Smooth muscle cell of the brain vasculature (primary cell): ENCODE measurements around the gene BASP1.
"Not testable (repeated sequence)": the region's sequence is repeated elsewhere in the genome, so short reads cannot be mapped to it uniquely, and the experiment has no call there.

Experiments
- DNase-seq: peaks from one replicate; pipeline ENCODE4 v3.0.0-alpha.2; 2012; ENCODE audit warnings: low read depth, low spot score

The BASP1 gene

DNA sequence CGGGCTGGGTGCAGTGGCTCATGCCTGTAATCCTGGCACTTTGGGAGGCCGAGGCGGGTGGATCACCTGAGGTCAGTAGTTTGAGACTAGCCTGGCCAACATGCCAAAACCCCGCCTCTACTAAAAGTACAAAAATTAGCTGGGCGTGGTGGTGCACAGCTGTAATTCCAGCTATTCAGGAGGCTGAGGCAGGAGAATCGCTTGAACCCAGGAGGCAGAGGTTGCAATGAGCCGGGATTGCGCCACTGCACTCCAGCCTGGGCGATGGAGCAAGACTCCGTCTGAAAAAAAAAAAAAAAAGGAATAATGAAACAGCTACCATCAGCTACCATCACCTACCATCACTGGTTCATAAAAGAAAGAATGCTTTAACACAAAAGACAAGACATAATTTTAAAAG is 25.9 kb upstream of the BASP1 start:
- not testable (repeated sequence) for DNase-seq

DNA sequence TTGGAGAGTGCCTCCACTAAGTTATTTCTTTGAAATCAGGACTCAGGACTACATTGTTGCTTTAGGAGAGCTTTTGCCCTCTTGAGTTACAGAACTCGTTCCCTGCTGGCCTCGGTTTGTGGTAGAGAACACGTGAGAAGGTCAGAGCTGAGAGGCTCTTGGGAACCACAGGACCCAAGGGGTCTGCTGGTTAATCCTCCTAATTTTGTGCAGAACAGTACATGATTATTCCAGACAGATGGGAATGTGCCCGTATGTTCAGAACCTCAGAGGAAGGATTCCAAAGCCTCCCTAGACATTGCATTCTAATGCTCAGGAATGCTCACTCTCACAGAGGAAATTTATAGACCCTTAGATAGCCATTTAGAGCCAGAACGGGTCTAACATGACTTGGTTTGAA is 25.2 kb upstream of the BASP1 start:
- no peak for DNase-seq

DNA sequence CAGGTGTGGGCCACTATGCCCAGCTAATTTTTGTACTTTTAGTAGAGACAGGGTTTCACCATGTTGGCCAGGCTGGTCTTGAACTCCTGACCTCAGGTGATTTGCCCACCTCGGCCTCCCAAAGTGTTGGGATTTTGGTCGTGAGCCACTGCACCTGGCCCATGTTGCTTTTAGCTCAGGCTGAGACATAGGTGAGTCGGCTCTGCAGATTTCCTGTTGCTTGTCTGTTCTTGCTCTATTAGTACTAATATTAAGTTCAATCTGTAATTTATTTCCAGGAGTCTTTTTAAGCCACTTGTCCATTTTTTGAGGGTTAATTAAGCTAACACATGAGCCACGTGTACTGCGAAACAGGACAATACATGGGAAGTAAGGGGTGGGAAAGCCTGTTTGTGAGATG is 21.4 kb upstream of the BASP1 start:
- no peak for DNase-seq

DNA sequence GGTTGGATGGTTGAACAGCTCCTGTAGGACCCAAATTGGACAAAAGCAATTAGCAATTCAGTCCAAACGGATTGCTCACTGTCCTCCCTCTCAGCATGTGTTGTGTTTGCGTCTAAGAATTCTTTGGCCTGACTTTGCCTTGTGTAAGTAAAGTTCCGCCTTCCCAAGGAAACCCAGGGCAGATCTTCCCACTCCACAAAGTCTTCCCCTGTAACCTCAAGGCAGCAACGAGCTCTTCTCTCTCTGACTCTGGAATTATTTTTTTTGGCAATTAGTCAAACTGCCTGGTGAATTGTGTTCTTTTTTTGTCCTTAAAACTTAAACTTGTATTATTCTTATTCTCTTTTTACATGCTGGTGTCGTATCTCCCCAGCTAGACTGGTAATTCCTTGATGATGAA is 20.7 kb upstream of the BASP1 start:
- DNase-seq: no peak

DNA sequence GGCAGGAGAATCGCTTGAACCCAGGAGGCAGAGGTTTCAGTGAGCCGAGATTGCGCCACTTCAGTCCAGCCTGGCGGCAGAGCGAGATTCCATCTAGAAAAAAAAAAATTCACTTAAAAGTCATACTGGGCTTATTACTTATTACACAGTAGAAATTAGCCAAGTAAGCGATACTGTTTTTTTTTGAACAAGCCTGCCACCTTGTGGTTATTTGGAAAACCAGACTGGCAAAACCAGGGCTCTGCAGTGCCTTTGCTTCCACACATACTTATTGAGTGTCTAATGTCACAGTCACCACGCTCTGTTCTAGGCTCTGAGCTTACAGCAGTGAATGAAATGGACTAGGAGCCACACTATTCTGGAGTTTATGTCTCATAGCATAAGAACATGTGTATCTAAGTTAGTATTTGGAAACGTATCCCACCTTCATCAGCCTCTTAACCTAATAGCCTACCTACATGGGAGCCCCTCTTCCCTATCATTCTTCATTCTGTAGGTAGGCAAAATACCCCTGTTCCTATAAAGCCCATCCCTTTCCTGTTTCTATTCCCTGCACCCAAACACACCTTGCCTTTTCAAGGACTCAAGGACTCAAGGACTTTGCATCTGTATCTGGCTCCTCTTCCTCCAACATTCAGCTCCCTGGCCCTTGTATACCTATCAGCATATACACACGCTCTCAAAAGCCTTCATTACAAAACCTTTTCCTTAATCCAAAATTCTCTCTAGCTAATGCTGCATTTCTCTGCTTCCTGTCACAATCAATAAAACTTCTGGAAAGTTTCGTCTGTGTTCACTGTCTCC is 13.9 kb upstream of the BASP1 start:
- no peak for DNase-seq

DNA sequence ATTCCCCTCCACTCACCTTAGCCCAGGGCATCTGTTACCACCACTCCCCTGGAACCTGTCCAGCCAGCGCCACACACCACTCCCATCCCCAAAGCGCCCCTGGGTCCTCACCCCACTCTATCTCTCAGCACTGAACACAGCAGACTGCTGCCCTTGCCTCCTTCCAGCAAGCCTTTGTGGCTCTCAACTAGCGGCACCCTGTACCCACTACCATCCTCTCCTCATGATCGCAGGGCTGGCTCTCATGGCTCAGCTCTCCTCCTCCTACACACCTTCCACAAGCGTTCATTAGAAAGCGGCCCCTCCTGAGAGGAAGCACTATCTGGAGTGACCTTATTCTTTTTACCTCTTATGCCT is 13.3 kb upstream of the BASP1 start:
- no peak for DNase-seq

DNA sequence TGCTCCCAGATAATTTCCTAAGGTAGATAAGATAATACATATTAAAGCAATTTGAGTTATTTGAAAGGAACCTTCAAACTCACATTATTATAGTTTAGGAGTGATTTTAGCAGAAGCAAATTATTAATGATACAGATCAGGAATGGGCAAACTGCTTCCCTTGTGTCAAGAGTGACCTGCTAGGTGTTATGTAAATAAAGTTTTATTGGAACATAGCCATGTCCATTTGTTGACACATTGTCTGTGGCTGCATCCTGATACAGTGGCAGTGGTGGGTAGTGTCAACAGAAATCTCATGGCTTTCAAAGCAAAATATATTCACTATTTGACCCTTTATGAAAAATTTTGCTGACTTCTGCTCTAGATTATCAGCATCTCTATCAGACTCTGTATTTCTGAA is 11.4 kb upstream of the BASP1 start:
- DNase-seq: no peak

DNA sequence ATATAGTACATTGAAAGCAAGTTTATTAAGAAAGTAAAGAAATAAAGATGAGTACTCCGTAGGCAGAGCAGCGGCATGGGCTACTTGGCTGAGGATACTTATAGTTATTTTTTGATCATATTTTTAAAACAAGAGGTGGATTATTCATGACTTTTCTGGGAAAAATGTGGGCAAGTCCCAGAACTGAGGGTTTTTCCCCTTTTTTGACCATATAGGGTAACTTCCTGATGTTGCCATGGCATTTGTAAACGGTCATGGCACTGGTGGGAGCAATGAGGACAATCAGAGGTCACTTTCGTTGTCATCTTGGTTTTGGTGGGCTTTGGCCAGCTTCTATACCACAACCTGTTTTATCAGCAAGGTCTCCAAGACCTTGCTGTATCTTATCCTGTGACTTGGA is 5.2 kb upstream of the BASP1 start:
- no peak for DNase-seq

DNA sequence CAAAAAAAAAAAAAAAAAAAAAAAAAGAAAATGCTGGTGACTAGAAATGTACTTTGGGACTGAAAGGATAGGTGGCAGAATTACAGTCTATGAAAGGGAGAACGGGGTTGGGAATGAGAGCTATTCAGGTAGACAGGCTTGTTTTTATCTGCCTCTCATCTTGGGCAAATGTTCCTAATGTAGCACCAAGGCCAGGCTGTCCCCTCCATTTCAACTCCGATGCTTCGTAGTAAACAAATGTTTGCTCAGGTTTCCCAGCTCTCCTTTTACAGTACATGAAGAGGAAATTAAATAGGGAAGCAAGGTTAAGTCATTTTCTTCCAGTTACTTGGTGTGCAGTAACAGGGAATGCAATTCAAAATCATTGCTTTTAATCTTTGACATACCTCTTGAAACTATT is 4.4 kb upstream of the BASP1 start:
- DNase-seq: no peak

DNA sequence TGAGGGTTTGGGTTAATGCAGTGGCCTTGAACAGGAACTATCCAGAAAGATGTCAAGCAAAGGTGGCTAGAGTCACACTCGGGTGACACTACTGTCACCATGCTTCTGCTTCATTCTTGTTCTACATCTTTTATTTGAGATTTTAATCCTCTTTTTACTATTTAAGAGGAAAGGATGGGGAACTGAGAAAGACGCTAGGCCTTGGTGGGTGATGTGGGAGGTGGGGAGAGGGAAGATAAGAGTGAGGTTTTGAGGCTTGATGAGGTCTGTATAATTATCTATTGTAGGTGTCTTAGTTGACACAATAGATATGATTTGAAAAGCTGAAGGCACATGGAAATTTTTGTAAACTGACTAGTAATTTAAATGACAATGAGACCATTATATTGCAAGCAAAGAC is 3.5 kb upstream of the BASP1 start:
- no peak for DNase-seq

DNA sequence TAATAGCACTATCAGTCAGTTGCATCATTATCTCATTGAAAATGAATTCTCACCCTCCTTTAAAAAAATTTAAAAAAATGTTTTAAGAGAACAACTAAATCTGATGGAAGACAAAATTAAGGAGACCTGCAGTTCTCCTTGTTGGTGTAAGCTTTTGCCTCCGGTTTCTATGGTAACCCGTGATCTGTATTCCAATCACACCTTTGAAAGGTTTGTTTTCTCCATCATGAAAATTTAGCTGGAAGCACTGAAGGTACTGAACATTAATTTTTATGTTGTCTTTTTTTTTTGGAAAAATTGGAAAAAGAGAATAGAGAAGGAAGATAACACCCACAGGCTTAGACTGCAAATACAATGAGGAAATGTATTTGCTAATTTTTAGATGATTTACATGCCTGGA is 2.5 kb upstream of the BASP1 start:
- no peak for DNase-seq

DNA sequence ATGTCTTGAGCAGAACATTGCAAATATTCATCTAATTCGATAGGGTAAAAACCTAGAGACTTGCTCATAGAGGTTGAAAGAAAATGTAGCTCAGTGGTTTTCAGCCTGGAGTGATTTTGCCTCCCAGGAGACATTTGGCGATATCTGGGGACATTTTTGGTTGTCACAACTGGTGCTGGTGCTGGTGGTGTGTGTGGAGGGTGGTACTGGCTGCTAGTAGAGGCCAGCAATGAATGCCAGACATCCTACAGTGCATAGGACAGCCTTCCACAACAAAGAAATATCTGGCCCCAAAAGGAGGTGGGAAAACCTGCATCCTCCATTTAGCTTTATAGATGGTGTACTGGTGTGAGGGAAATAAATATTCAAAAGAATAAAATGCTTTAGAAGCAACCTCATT is 2.1 kb upstream of the BASP1 start:
- no peak for DNase-seq

DNA sequence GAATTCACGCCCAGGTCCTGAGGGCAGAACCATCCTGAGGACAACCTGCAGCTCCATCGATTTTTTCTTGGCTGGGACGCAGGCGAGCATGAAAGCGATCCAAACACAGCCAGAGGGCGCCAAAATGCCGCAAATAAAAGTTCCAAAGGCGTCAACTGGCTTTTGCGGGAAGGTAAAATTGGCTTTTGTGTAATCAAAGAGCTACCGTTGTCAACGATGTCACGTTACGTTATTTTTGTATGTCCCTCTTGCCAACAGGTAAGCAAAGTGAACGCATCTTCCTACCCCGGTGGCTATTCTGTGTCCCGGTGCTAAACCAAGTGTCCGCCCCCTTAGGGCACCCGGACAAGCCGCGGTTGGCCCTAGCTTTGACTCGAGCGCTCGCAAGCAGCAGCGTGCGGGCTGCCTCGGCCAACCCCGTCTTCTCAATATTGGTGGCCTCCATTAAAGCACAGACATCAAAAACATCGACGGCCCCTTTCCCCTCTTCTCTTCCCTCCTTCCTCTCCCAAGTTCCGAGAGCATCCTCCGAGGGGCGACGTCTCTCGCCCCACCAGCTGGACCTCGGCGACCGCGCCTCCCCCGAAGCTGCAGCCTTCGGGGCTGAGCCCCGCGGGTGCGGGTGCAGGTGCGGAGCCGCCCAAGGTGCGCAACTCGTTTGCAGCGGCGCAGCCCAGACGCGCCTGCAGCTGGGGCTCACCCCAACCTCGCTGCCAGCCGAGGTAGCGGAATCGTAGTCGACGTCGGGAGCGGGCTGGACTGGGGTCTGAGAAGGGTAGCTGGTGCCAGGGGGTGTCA is 1.1 kb upstream of the BASP1 start:
- no peak for DNase-seq

DNA sequence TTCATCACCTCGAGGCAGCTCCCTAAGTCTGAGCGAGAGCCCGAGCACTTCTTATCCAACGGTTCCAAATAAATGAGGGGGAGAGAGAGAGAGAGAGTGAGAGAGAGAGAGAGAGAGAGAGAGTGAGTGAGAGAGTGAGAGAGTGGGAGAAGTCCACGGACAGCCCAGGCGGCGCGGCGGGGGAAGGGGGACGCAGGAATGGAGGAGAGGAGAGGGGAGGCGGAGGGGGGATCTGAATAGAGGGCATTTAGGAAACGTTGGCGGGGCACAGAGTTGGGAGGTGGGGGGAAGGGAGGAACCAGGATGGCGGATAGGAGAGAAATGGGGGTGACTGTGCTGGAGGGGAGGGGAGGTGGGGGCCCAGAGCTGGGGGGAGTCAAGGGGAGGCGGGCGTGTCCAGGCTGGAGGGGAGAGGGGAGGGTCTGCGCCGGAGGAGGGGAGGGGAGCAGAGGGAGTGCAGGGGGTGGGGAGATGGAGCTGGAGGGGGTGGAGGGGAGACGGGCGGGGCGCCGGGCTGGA is 398 bp upstream of the BASP1 start:
- DNase-seq: no peak

DNA sequence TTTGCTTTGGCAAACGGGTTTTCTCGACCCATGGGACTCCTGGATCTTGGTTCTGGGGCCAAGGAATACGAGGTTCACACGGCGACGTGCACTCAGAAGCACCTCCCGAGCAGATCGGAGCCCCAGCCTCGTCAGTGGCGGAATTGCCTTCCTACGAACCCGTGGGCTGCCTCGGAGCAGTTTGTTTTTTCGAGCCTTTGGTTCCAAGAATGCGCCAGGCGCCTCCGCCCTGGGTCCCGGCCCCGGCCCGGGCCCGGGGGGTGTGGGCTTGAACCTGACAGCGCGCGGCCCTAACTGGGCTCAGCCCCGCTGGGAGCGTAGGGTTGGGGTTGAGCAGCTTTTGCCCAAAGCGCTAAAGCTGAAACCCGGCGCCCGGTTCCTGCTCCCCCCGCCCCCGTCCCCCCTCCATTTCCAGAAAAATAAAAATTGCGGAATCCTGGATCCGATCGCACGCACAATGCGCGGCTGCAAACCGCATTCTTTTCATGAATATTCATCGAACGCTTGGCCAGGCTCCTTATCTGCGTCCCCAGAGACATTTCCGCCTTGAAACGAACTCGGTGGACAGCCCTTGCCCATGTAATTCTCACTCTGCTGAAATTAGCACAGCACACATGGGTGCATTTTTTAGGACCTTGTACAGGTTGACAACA is 1.0 kb downstream of the BASP1 start:
- no peak for DNase-seq

DNA sequence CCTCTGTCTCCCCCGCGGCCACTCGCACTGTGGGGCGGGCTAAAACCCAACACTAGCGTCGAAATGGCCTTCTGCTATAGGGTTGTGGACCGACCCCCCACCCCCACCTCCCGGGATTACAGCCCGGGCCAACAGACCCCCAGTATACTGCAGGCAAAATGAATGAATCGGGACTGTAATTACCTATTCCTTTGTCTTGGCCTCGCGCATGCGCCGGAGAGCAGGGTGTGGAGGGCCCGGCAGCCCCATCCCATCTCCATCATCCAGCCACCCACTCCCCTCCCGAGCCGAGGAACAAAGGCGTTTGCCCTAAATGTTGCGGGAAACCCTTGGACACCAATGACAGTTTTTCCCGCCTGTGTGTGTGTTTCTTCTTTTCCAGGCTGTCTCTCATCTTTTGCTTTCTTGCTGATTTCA is 1.6 kb downstream of the BASP1 start:
- DNase-seq: no peak

DNA sequence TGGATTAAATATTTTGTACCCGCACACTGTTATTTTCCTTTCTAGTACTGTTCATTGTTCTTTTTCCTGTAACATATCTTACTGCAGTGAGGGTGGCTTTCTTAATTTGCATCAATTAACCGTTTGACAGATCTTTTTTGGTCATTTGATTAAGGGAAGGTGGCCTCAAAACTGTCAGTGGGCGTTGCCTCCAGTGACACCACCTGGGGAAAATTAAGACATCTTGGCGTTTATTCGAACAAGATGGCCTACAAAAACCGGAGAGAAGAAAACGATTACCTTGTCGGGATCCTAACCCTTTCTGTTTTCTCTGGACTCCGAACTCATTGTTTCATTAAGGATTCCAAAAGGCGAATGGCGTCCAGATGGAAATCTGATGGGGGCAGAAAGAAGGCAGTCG is 2.0 kb downstream of the BASP1 start:
- DNase-seq: no peak

DNA sequence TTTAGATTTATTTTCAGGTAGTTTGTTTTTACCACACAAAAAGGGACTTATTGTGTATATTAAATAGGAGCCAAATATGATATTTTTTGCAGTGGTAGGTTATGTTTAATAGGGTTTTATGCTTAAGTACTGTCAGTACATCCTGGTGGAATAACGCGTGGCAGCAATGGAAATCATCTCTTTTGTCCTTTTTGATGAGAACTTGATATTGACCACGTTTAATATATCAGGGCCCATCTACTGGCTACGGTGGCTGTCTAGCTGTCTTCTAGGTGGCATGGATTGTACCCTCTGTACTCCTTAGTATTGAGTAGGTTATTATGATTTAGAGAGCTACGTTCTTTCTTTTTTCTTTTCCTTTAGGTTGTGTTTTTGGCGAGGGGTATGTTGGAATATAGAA is 2.6 kb downstream of the BASP1 start:
- DNase-seq: no peak

DNA sequence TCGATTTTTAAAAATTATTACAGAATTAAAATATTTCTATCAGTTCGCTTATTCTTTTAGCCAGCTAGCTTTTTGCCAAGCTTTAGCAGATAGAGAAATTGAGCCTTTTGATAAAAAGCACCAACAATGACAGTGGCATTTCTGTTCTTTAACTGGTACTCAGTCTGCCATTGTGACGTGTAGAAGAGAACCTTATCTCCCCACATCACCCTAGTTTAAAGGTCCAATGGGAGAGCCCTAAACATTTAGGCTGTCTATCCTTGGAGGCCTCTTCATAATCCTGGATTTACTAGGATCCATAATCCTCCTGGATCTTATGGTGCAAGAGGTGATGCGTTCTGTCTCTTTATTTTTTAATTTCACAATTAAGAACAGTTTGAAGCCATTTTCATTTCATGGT is 3.0 kb downstream of the BASP1 start:
- no peak for DNase-seq

DNA sequence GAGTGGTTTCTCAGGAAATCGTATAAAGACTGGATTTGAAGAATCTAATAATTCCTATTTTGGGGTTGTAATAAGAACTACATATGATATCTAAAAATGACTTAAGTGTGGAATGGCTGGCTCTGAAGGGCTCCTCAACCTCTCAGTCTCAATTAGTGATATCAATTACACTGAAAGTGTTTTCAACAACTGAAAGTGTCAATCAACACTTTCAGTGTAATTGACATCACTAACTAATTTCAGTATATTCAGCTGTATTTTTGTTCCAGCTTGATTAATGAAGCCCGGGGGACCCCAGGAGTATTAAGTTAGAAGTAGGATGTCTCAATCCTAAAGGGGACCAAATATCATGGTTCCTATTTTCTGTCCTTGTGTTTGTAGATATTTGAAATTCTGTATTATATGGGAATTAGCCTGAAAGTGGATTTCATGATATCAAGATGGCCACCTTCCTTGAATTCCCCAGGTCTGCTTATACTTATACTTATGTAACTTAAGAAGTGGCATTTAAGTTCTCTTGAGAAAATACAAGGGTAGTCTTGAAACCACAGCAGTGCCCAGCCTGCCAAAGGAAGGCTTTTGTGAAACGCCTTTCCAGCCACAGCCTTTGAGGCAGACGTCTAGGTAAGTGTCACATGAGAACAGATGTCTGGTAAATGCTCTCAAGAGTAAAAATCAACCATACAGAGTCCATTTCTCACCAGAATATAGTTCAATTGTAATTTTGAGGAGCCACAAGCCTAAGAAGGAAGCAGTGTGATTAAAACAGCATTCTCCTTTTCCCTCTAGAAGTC is 4.6 kb downstream of the BASP1 start:
- DNase-seq: no peak

DNA sequence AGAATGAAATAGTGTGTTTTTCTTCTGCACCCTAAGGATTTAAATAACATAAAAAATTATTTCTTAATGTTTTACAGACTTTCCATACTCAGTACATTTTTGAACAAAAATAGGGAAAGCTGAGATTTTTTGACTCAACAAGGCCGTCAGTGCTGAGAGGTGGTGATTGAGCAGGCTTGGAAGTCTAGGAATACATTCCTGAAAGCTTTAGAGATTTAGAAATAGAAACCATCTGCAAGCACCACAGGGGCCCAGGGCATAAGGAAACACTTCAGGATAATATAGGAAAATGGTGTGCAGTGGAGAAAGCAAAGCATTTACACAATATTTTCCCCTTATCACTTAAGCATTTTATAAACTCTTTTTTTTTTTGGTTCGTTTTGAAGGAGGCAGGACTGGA is 5.2 kb downstream of the BASP1 start:
- DNase-seq: no peak
